BE2C (cell line): ENCODE data around the gene SLC4A5.

Experiments used
- DNase-seq: peaks from one replicate; pipeline ENCODE4 v3.0.0-alpha.2; 2020
- H3K27me3 ChIP-seq: fragments of 250-450 bp; sonication (Bioruptor Pico); 2 replicates; pipeline ENCODE4 v1.5.1; 2020; ENCODE audit warnings: mild to moderate bottlenecking
- H3K36me3 ChIP-seq: fragments of 250-450 bp; sonication (Bioruptor Pico); 2 replicates; pipeline ENCODE4 v1.5.1; 2020; ENCODE audit warnings: mild to moderate bottlenecking
- H3K4me1 ChIP-seq: fragments of 250-450 bp; sonication (Bioruptor Pico); 2 replicates; pipeline ENCODE4 v1.5.1; 2020
- H3K4me3 ChIP-seq: 2 replicates; pipeline ENCODE4 v1.5.1; 2011; ENCODE audit warnings: low read depth, low read length
- H3K9me3 ChIP-seq: fragments of 250-450 bp; sonication (Bioruptor Pico); 2 replicates; pipeline ENCODE4 v1.5.1; 2020
- TF ChIP-seq, protein P1 (sequence below): IDR thresholded peaks from 2 replicates; pipeline ENCODE4 v1.5.1; 2012; ENCODE audit warnings: mild to moderate bottlenecking, low read depth, low read length

Gene SLC4A5

DNA sequence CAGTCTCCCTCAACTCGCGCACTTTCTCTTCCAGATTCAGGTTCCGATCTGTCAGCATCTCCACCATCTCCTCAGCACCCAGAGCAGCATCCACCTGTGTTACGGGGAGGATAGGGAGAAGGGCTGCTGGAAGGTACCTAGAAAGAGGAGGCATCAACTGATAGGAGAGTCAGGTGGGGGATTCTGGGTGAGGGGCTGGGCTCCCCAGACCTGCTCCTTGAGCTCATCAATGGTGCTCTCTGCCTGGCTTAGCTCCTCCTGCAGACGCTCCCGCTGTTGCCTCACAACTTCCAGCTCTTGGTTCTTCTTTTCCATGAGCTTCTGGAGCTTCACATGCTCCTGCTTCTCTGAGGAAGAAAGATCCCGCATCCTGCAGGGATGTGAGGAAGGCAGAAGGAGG lies 26.8 kb upstream of the SLC4A5 start:
- Histone ChIP-seq H3K4me3 (no peak overlapping the region), H3K27me3 (no peaks in the 10 kb centered on the region), H3K9me3 (no peaks in the 10 kb centered on the region), H3K4me1 (peaks cover 3% of the 10 kb centered on the region; the same call in 1 of the 2 replicates), H3K36me3 (peaks cover 33% of the 10 kb centered on the region)
- TF ChIP-seq, protein P1, sequence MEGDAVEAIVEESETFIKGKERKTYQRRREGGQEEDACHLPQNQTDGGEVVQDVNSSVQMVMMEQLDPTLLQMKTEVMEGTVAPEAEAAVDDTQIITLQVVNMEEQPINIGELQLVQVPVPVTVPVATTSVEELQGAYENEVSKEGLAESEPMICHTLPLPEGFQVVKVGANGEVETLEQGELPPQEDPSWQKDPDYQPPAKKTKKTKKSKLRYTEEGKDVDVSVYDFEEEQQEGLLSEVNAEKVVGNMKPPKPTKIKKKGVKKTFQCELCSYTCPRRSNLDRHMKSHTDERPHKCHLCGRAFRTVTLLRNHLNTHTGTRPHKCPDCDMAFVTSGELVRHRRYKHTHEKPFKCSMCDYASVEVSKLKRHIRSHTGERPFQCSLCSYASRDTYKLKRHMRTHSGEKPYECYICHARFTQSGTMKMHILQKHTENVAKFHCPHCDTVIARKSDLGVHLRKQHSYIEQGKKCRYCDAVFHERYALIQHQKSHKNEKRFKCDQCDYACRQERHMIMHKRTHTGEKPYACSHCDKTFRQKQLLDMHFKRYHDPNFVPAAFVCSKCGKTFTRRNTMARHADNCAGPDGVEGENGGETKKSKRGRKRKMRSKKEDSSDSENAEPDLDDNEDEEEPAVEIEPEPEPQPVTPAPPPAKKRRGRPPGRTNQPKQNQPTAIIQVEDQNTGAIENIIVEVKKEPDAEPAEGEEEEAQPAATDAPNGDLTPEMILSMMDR = no peak
- DNase-seq = no peak

- peaks cover 36% of the 10 kb centered on the region for H3K36me3 ChIP-seq
- DNase-seq = no peak
- no peak overlapping the region for H3K4me3 ChIP-seq
Observed at GRCh38 chr2:74368499-74368898, 25.3 kb upstream of the SLC4A5 start.

GRCh38 chr2:74367789-74368188 lies 24.6 kb upstream of the SLC4A5 start:
- Histone ChIP-seq H3K4me1 (no peaks in the 10 kb centered on the region), H3K36me3 (peaks cover 39% of the 10 kb centered on the region)
- TF ChIP-seq, protein P1 = no peak

More at GRCh38 chr2:74368499-74368898, 25.3 kb upstream of the SLC4A5 start:
- Histone ChIP-seq H3K27me3 (no peaks in the 10 kb centered on the region), H3K4me1 (no peaks in the 10 kb centered on the region; the same call in 1 of the 2 replicates), H3K9me3 (no peaks in the 10 kb centered on the region)
- TF ChIP-seq, protein P1 = no peak

DNA sequence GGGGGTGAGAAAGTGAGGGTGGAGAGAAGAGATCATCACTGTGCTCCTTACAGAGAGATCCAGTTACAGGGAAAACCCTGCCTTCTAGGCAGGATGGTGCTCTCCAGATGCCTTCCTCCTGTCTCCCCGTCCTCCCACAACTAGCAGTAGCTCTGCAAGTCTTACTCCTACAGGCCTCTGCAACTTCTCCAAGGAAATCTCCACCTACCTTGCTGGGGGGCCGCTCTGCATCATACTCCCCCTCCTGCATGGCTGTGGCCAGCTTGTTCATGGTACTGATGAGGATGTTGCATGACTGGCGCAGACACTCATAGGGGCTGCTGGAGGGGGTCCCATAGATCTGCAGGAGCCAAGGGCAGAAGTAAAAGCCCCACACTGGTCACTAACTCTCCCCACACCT lies 22.8 kb upstream of the SLC4A5 start:
- H3K36me3 ChIP-seq = peaks cover 43% of the 10 kb centered on the region
- TF ChIP-seq, protein P1 = no peak

More at GRCh38 chr2:74367789-74368188, 24.6 kb upstream of the SLC4A5 start:
- no peaks in the 10 kb centered on the region for H3K9me3 ChIP-seq
- no peaks in the 10 kb centered on the region for H3K27me3 ChIP-seq
- DNase-seq = no peak
- H3K4me3 ChIP-seq = no peak overlapping the region

GRCh38 chr2:74364533-74365505 lies 21.6 kb upstream of the SLC4A5 start:
- no peaks in the 10 kb centered on the region for H3K4me1 ChIP-seq
- TF ChIP-seq, protein P1 = no peak
- H3K9me3 ChIP-seq = no peaks in the 10 kb centered on the region
- H3K4me3 ChIP-seq = no peak overlapping the region
- no peak for DNase-seq
- no peaks in the 10 kb centered on the region for H3K27me3 ChIP-seq
- H3K36me3 ChIP-seq = peaks cover 40% of the 10 kb centered on the region

More for the DNA sequence above, 22.8 kb upstream of the SLC4A5 start:
- no peak for DNase-seq
- Histone ChIP-seq H3K27me3 (no peaks in the 10 kb centered on the region), H3K9me3 (no peaks in the 10 kb centered on the region), H3K4me1 (no peaks in the 10 kb centered on the region), H3K4me3 (no peak overlapping the region)

- H3K9me3 ChIP-seq = no peaks in the 10 kb centered on the region
- H3K36me3 ChIP-seq = peaks cover 14% of the 10 kb centered on the region; the same call in 1 of the 2 replicates
- no peaks in the 10 kb centered on the region for H3K27me3 ChIP-seq
Observed at GRCh38 chr2:74361327-74361726, 18.1 kb upstream of the SLC4A5 start.

More at GRCh38 chr2:74361327-74361726, 18.1 kb upstream of the SLC4A5 start:
- no peak for DNase-seq
- no peak overlapping the region for H3K4me3 ChIP-seq
- no peaks in the 10 kb centered on the region for H3K4me1 ChIP-seq
- TF ChIP-seq, protein P1 = no peak
